HG03135 (cell line): Measurements from ENCODE around the gene PRKN.
"Not testable (repeated sequence)": the region's sequence is repeated elsewhere in the genome, so short reads cannot be mapped to it uniquely, and the experiment has no call there.

Source experiments
- ATAC-seq: cut with Tn5 transposase; IDR thresholded peaks from one replicate; pipeline ENCODE4 v1.9.1; 2021; ENCODE audit warnings: mild to moderate bottlenecking, moderate library complexity; ENCODE audit not compliant: unreplicated experiment

The PRKN gene

GRCh38 chr6:162679681-162680080 is 47.9 kb downstream of the PRKN start:
- ATAC-seq = no peak

- not testable (repeated sequence) for ATAC-seq
These were observed 48.7 kb downstream of the PRKN start for GRCh38 chr6:162678896-162679295.

GRCh38 chr6:162675503-162675902 is 52.1 kb downstream of the PRKN start:
- no peak for ATAC-seq

GRCh38 chr6:162674452-162674851 is 53.1 kb downstream of the PRKN start:
- no peak for ATAC-seq

GRCh38 chr6:162671580-162672165 is 55.9 kb downstream of the PRKN start:
- ATAC-seq = no peak

- no peak for ATAC-seq
These were observed 57.2 kb downstream of the PRKN start for GRCh38 chr6:162670345-162670744.

- ATAC-seq = no peak
These were observed 61.3 kb downstream of the PRKN start for GRCh38 chr6:162666246-162666645.

GRCh38 chr6:162653808-162654207 is 73.8 kb downstream of the PRKN start:
- ATAC-seq = no peak

GRCh38 chr6:162651505-162651904 is 76.1 kb downstream of the PRKN start:
- no peak for ATAC-seq

- ATAC-seq = no peak
These were observed 78.3 kb downstream of the PRKN start for GRCh38 chr6:162649271-162649670.

- ATAC-seq = no peak
These were observed 83.4 kb downstream of the PRKN start for GRCh38 chr6:162644153-162644552.

- ATAC-seq = no peak
These were observed 86.8 kb downstream of the PRKN start for GRCh38 chr6:162640756-162641155.

GRCh38 chr6:162639951-162640350 is 87.6 kb downstream of the PRKN start:
- ATAC-seq = no peak

- ATAC-seq = no peak
These were observed 88.5 kb downstream of the PRKN start for GRCh38 chr6:162638931-162639574.

GRCh38 chr6:162637317-162637716 is 90.2 kb downstream of the PRKN start:
- no peak for ATAC-seq

- no peak for ATAC-seq
These were observed 91.4 kb downstream of the PRKN start for GRCh38 chr6:162636167-162636566.

GRCh38 chr6:162631546-162631945 is 96.0 kb downstream of the PRKN start:
- ATAC-seq = no peak

- ATAC-seq = no peak
These were observed 97.5 kb downstream of the PRKN start for GRCh38 chr6:162630069-162630468.

- ATAC-seq = no peak
These were observed 99.7 kb downstream of the PRKN start for GRCh38 chr6:162627825-162628224.

- no peak for ATAC-seq
These were observed 100.2 kb downstream of the PRKN start for GRCh38 chr6:162627362-162627761.

- ATAC-seq = no peak
These were observed 100.7 kb downstream of the PRKN start for GRCh38 chr6:162626869-162627268.

GRCh38 chr6:162625846-162626540 is 101.6 kb downstream of the PRKN start:
- no peak for ATAC-seq
